ENCODE data around the gene PPP2R5D. TPM values are rescaled to one million over a fixed set of nuclear protein-coding genes. Genes with fewer than 3 reads are reported as not detected.

Gene PPP2R5D
- total and polyA plus RNA-seq, 9 of the 15 experiments (the other 6 are each of a cell fraction or from before 2014, with no cell fraction given): 1.3 to 96.1 (median 38.4) TPM

GRCh38 chr6:42963855-42964605 lies 20.3 kb upstream of the PPP2R5D start (continued):
- TF ChIP-seq ZNF395 (CRISPR knock-in tag; IDR thresholded peaks at IDR 0.05) (no peak), PRPF4 (IDR thresholded peaks at IDR 0.05; ENCODE audit: insufficient read depth, low read depth, low read length, poor library complexity, severe bottlenecking) (no peak), HBP1 (CRISPR knock-in tag; IDR thresholded peaks at IDR 0.05) (no peak), VEZF1 (CRISPR knock-in tag; IDR thresholded peaks at IDR 0.05) (peak; percentile 69), HNRNPLL (IDR thresholded peaks at IDR 0.05; ENCODE audit: low read depth, low read length, poor library complexity, severe bottlenecking) (no peak), ZBED1 (IDR thresholded peaks at IDR 0.05) (no peak), SREBF2 (CRISPR knock-in tag; IDR thresholded peaks at IDR 0.05) (no peak), ID3 (CRISPR knock-in tag; IDR thresholded peaks at IDR 0.05) (no peak), ID3 (tag; IDR thresholded peaks at IDR 0.05) (no peak), MAZ (CRISPR knock-in tag; conservative IDR thresholded peaks at IDR 0.05 in 1 of 2, IDR thresholded peaks at IDR 0.05 in 1 of 2) (peak in 1 of 2 experiments; percentile 69; a peak in 2 of 4 replicates), CGGBP1 (CRISPR knock-in tag; IDR thresholded peaks at IDR 0.05) (no peak), TCF7 (IDR thresholded peaks at IDR 0.05; ENCODE audit: borderline replicate concordance) (no peak), ZBTB11 (CRISPR knock-in tag; IDR thresholded peaks at IDR 0.05) (no peak), BCOR (IDR thresholded peaks at IDR 0.05) (no peak), RBM25 (IDR thresholded peaks at IDR 0.05; ENCODE audit: low read depth, low read length, severe bottlenecking) (no peak), ZNF384 (IDR thresholded peaks at IDR 0.05; ENCODE audit: low read depth, low read length) (0 out of 2 replicates have a peak, but pooled peaks have one; percentile 15), FOSL1 (tag; conservative IDR thresholded peaks at IDR 0.05) (no peak)

All from K562 (cell line).